Colonic mucosa (tissue), 4 donors: ENCODE measurements around the gene OR10A6. TPM values are rescaled to one million over a fixed set of nuclear protein-coding genes. Genes with fewer than 3 reads are reported as not detected.

Source experiments
- DNase-seq: peaks from one replicate; pipeline ENCODE4 v3.0.0-alpha.2; 2020
- H3K27ac ChIP-seq: fragments of 200-600 bp; one replicate; pipeline ENCODE4 v1.8.0; 2021
- H3K27me3 ChIP-seq: fragments of 200-600 bp; one replicate; pipeline ENCODE4 v1.8.0; 2021
- H3K36me3 ChIP-seq: fragments of 200-600 bp; one replicate; pipeline ENCODE4 v1.8.0; 2021
- H3K4me1 ChIP-seq: fragments of 200-600 bp; one replicate; pipeline ENCODE4 v1.8.0; 2021; ENCODE audit warnings: mild to moderate bottlenecking
- H3K4me3 ChIP-seq: fragments of 200-600 bp; one replicate; pipeline ENCODE4 v1.8.0; 2021
- H3K9ac ChIP-seq, 2 donors: one replicate each; pipeline ENCODE4 v1.7.0; 2013; ENCODE audit warnings: control low read depth in 2 of 2, low read depth in 2 of 2, low read length in 2 of 2
- H3K9me3 ChIP-seq: fragments of 200-600 bp; one replicate; pipeline ENCODE4 v1.8.0; 2021
- CTCF ChIP-seq: fragments of 200-600 bp; IDR thresholded peaks from one replicate; pipeline ENCODE4 v1.8.0; 2022; ENCODE audit warnings: antibody characterized with exemption, mild to moderate bottlenecking
- intact Hi-C: fragments of 100-400 bp; cut with DNase I; formaldehyde crosslinking; loops from one replicate; pipeline ENCODE4 v1.14.1; 2022
- total RNA-seq, 2 donors: library from RNA; stranded (reverse); fragmentation: NEBNext Ultra II Directional in 1 of 2; extraction: Animal tissue kit (Norgen Biotek cat#: 25700) in 1 of 2; gene quantifications; one replicate each; pipeline ENCODE4 v1.2.1, GENCODE V29; 2021
- donor health status: healthy.
- donor health status: DM: no; HTN: no; CAD: no.
- donor health status: DM: no; HTN: no; CAD: no.

The OR10A6 gene
- total RNA-seq, 2 donors from 2014 or later: not detected

DNA sequence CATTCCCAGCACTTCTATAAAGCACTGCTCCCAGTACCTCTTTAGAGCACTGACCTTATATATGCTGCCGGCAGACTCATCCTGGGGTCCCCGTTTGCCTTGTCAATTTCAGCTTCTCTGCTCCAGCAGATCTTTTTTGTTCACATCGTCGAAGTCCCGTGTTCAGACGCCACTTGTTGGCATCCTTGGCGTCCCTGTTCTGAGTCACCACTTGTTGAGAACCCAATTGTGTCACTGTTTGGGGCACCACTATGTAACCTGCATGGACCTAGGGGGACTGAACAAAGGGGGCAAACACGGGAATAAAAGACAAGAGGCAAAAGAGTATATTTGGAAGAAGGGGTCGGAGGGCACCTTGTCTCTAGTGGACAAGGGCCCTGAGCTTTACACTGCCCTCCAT is 25.5 kb downstream of the OR10A6 start:
- TF ChIP-seq CTCF: no peak
- DNase-seq: no peak
- Histone ChIP-seq H3K27ac (no peak overlapping the region), H3K9ac (no peak overlapping the region), H3K36me3 (no peaks in the 10 kb centered on the region), H3K9me3 (no peaks in the 10 kb centered on the region), H3K27me3 (no peaks in the 10 kb centered on the region), H3K4me1 (no peaks in the 10 kb centered on the region), H3K4me3 (no peak overlapping the region)
- intact Hi-C loops: no loop called here

DNA sequence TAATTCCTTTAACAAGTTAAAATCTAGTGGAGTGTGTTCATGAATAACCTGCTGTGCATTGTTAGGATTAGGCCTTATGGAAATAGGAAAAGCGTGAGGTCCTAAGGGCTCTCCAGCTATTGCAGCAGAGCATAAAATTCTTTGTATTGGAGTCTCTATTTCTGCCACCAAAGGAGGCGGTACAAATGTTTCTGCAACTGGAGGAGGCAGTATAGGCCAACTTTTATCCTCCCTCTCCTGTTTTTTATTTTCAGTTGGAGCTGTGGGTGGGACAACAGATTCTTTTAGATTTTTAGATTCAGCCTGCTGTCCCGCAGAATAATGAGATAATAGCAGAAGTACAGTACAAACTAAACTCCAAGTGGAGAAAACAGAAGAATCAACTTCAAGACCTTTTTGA is 26.2 kb downstream of the OR10A6 start:
- Histone ChIP-seq H3K9ac (no peak overlapping the region), H3K36me3 (no peaks in the 10 kb centered on the region), H3K4me1 (no peaks in the 10 kb centered on the region), H3K9me3 (no peaks in the 10 kb centered on the region), H3K27me3 (no peaks in the 10 kb centered on the region), H3K27ac (no peak overlapping the region), H3K4me3 (no peak overlapping the region)
- intact Hi-C loops: no loop called here
- no peak for TF ChIP-seq CTCF
- DNase-seq: no peak

DNA sequence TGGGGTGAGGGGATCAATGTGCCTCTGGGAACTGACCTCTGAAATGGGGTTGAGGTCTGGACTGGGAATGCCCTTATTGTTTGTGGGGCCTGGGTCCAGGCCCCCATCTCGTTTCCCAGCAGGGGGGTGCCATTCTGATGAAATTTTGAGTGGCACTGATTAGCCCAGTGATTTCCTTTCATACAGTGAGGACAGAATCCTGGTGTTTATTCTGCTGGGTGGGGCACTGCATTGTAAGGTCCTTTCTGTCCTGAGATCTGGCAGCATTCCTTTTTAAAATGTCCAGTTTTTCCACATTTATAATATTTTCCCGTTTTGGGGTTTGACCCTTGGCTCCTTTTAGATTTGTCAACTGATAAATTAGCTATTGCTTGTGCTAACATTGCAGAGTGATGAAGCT is 27.1 kb downstream of the OR10A6 start:
- H3K36me3 ChIP-seq: no peaks in the 10 kb centered on the region
- H3K9me3 ChIP-seq: no peaks in the 10 kb centered on the region
- no peak overlapping the region for H3K4me3 ChIP-seq
- peak; percentile 46 for DNase-seq
- H3K27ac ChIP-seq: no peak overlapping the region
- intact Hi-C loops: no loop called here
- no peaks in the 10 kb centered on the region for H3K4me1 ChIP-seq
- no peak overlapping the region for H3K9ac ChIP-seq
- TF ChIP-seq CTCF: no peak
- H3K27me3 ChIP-seq: no peaks in the 10 kb centered on the region

DNA sequence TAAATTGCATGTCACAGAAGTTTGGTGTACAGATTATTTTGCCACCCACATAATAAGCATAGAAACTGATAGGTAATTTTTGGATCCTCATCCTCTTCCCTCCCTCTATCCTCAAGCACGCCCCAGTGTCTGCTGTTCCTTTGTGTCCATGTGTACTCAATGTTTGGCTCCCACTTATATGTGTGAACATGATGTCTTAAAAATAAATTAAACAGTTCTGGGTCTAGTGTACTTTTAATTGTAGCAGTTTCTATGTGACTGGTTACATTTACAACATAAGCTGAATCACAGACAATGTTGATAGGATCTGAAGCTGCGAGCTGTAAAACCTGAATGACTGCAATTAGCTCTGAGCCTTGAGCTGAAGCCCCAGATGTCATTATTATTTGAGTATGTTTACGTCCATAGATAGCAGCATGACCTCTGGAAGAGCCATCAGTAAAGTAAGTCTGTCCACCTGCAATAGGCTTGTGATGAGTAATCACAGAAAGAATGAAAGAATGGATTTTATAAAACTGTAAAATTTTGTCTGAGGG is 29.7 kb downstream of the OR10A6 start:
- intact Hi-C loops: no loop called here
- H3K9me3 ChIP-seq: no peaks in the 10 kb centered on the region
- no peak for TF ChIP-seq CTCF
- H3K36me3 ChIP-seq: no peaks in the 10 kb centered on the region
- H3K27me3 ChIP-seq: no peaks in the 10 kb centered on the region
- H3K27ac ChIP-seq: no peak overlapping the region
- no peak for DNase-seq
- no peak overlapping the region for H3K9ac ChIP-seq
- no peak overlapping the region for H3K4me3 ChIP-seq
- no peaks in the 10 kb centered on the region for H3K4me1 ChIP-seq

DNA sequence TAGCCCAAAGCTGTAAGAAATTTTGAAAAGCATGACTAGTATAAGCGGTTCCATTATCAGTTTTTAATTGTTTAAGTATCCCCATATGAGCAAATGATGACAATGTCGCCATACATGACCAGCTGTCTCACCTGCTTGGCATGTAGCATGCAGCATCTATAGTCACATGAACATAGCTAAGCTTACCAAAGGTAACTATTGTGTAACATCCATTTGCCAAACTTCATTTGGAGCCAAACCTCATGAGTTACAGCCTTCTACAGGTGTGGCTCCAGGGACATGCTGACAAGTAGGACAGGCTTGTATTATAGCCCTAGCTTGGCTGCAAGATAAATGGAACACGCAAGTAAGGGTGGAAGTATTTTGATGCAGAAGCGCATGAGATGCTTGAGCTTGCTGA is 30.4 kb downstream of the OR10A6 start:
- TF ChIP-seq CTCF: no peak
- DNase-seq: peak; percentile 36
- H3K27me3 ChIP-seq: no peaks in the 10 kb centered on the region
- H3K4me1 ChIP-seq: no peaks in the 10 kb centered on the region
- H3K9ac ChIP-seq: no peak overlapping the region
- H3K36me3 ChIP-seq: no peaks in the 10 kb centered on the region
- H3K27ac ChIP-seq: no peak overlapping the region
- intact Hi-C loops: no loop called here
- H3K4me3 ChIP-seq: no peak overlapping the region
- H3K9me3 ChIP-seq: no peaks in the 10 kb centered on the region
